Right ventricle myocardium inferior (tissue), 1 donor: ENCODE measurements around the gene NPR2. TPM values are rescaled to one million over a fixed set of nuclear protein-coding genes. Genes with fewer than 3 reads are reported as not detected.

Experiments used
- ATAC-seq: fragments of 200-7000 bp; cut with Tn5 transposase; one replicate; pipeline ENCODE4 v1.9.1; 2020; ENCODE audit warnings: mild to moderate bottlenecking, moderate library complexity
- DNase-seq: peaks from one replicate; pipeline ENCODE4 v3.0.0; 2021; ENCODE audit errors: missing footprints
- intact Hi-C: fragments of 100-400 bp; cut with DNase I; formaldehyde crosslinking; loops from one replicate; pipeline ENCODE4 v1.11.0; 2022
- long read RNA-seq: library from polyadenylated mRNA; unstranded; transcript quantifications from one replicate; pipeline ENCODE4 v2.0.0, GENCODE V29; 2021
- total RNA-seq: library from RNA; stranded (reverse); fragmentation: NEBNext Ultra II Directional; extraction: Animal tissue kit (Norgen Biotek cat#: 25700); gene quantifications from one replicate; pipeline ENCODE4 v1.2.1, GENCODE V29; 2021
- donor health status: DM: no; HTN: yes; CAD: no; lungs with severe emphysema.

NPR2 gene
- 25.2 TPM for total RNA-seq
- long read RNA-seq, partial matches to known transcripts, result 4 of 8 reads
- long read RNA-seq, other reads (novel, unspliced or antisense), result 2 of 8 reads

DNA sequence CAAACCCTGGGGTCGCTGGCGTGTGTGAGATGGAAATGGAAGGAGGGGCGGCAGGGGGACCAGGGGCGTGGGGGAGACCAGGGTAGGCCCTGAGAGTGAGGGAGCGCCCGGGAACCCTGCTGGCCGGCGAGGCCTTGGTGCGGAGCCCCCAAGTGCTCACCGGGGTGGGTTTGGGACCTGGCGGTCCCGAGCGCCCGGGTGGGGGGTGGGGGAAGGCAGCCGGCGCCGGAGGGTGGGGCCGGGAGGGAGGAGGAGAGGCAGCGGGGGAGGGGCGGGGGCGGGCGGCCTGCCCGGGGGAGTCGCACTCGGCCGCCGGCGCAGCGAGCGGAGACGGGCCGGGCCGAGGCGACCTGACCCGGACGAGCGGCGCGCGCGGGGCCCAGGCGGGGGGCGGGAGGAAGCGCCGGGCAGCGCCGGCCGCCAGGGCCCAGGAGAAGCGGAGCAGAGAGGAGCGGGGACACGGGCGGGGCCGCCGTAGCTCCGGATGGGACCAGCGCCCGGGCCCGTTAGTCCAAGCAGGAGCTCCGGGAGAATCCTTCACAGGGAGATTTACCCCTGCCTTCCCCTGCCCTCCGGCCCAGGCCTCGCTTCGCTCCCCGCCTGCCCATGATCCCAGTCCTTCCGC lies at the start of gene NPR2:
Gene NPR2 (plus strand): TSS at position 295 of the 625 bp plus-strand sequence. CDS start 818 bp downstream, outside the sequence.
- intact Hi-C loops, result loop anchor here (2.0 to 5.0 kb wide), 3 partner anchors 21 to 231 kb away; partner anchors contain the start of gene SPAG8

DNA sequence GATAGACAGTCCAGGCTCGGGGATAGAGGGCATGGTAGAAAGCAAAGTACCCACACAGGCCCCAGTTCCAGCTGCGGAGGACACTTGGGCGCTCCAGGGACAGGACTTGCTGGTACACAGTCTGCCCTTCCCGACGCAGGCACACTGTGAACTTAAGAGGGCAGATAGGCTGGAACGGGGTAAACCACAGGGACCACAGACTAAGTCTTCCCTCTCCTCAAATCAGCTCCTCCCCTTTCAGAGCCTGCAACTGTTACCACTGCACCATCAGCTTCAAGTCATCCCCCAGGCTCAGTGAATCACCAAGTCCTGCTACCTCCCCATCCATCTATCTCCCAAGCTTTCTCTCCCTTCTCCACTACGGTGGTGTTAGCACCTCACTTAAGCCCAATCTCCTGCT lies 49.7 kb upstream of the NPR2 start:
- intact Hi-C loops, result no loop called here
- ATAC-seq, result no peak
- DNase-seq, result no peak

More for the DNA sequence above, at the start of gene NPR2:
- peak; percentile 77 for DNase-seq
- peak; percentile 82 for ATAC-seq

DNA sequence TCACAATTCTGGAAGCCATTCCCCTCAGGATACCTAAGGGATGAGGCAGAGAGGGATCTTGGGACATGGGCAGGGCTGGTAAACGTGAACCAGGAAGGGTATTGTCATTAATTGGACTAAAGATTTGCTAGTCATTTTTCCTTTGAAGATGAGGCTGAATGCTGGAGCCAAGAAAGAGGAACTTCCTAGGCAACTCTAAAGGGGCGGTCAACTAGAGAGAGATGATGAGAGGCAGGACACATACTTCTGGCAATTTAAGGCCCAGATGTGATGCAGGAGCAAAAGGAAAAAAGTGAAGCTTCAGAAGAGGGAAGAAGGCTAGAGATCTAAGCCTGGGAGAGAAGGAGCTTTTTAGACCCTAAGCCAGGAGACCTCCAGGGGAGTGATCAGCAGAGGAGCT lies 47.9 kb upstream of the NPR2 start:
- intact Hi-C loops, result no loop called here
- DNase-seq (no peak), ATAC-seq (no peak)

DNA sequence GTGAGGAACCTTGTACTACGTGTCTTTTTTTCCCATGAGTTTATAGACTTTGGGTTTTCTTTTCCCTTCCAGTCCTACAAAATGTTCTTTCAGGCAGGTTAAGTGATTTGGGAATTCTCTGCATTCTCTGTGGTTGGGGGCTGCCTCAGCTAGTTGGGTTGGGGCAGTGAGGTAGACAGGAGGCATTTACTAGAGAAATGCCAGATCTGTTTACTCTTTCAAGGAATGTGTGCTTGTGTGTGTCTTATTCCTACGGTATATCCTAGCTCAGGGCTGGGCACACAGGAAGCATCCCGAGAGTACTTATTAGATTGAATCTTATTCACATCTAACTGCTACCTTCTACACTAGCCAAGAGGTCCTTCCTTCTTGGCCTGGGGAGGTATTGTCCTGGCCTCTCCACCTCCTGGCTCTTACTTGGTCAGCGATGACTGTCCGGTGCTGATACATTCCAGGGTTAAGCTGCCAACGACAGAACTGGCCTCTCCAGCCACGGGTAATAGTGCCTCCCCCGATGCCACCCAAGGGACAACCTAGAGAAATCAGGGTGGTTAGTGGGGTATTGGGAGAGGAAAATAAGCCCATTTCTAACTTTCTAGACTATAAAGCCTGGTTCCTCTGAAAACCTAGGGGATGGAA lies 47.4 kb upstream of the NPR2 start:
- intact Hi-C loops, result no loop called here
- ATAC-seq (no peak), DNase-seq (no peak)

DNA sequence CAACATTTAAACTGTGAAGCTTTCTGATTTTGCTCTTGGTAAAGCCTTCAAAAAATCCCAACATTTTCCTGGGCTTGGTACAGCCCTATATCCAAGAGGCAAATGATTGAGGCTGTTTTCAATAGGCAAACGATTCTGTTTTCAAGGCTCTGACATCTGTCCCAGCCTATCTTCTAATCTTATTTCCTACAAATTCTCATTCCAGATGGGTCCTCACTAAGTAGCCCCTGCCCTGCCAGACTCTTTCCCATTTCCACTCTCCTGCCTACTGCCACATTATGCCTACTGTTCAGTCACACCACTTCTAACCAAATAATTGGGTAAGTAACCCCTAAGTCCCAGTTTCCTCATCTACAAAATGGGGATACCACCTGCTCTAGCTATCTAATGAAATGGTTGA lies 45.8 kb upstream of the NPR2 start:
- intact Hi-C loops, result no loop called here
- DNase-seq (no peak), ATAC-seq (no peak)

DNA sequence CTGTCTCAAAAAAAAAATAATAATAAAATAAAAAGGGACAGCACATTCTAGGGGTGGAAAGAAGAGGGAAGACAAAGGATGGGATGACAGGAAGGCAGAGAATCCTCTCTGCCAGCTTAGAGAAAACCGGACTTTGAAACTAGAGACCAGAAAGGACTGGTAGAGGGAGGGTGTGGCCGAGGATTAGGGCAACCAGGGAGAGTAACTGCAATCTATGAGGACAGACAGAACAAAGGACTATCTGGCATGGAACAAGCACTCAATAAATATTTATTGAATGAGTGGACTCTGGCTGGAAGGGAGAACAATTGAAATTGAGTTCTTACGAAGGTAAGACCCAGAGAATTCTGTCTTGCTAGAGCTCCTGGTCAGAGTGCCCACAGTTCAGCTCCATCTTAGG lies 44.8 kb upstream of the NPR2 start:
- ATAC-seq, result no peak
- intact Hi-C loops, result no loop called here

DNA sequence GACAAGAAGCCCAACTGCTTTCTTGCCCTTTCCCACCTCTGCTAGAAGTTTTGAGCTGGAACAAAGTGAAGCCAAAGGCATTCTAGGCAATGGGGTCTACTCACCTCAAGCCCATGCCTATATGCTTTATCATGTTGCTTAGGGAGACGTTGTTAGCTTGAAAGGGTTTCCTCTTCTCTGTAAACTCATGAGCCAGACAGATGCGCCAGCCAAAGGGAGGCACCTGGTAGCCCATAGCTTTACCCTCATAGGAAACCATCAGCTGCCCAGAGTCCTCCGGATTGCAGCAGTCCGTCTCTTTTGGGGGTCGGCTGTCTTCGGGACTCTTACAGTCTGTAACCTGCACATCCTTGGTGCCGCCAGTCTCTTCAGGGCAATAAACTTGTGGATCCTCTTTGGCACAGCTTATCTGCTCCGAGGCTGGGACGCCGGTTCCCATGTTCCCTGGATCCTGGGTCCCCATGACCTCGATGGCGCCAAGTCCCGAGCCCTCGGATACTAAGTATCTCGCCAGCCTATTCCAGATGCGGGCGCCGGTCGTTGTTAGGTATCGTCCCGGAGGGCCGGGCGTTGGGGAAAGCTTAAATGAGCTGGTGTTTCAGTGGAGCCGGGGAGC lies 43.0 kb upstream of the NPR2 start:
- intact Hi-C loops, result loop anchor here (2.0 kb wide), 1 partner anchor 16 kb away; the partner anchor contains the start of genes CREB3 and TLN1
- DNase-seq (peak; percentile 75), ATAC-seq (peak; percentile 1)

More for the DNA sequence above, 44.8 kb upstream of the NPR2 start:
- DNase-seq, result no peak

DNA sequence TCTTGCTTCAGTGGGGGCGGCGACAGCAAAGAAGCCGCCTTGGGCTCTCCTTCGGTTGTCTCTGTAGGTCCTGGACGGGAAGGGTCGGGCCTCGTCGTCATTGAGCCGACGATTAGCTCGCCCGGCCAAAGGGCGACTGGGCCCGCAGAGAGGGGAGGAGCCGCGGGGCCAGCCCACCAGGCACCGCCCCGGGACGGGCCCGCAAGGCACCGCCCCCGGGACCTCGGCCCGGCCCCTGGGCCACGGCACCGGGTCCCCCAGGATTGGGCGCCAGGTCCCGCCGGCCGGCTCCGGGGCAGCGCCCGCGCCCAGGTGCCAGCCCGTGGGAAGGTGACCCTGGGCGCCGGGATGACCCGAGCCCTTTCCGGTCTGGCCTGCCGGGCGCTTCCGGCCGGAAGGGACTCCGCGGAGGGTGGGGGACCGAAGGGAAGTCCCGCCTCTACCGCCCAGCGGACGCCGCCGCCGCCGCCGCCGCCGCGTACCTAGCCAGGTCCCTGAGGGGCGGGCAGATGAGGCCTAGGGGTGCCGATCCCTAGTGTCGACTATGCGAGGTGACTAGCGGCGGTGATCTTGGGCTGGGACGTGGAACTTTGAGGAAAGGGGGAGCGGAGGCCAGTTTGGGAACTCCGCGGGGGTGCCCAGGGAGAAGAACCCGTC lies 42.4 kb upstream of the NPR2 start, which contains the start of the genes GBA2 and RGP1:
Gene GBA2 (minus strand): TSS at position 371 of the 657 bp plus-strand sequence. CDS start 524 bp downstream, outside the sequence.
Gene RGP1 (plus strand): TSS at position 430 of the 657 bp plus-strand sequence. CDS start 469 bp downstream, outside the sequence.
- ATAC-seq (peak; percentile 92), DNase-seq (peak; percentile 93)
- intact Hi-C loops, result loop anchor here (2.0 kb wide), 1 partner anchor 16 kb away; the partner anchor contains the start of genes CREB3 and TLN1

DNA sequence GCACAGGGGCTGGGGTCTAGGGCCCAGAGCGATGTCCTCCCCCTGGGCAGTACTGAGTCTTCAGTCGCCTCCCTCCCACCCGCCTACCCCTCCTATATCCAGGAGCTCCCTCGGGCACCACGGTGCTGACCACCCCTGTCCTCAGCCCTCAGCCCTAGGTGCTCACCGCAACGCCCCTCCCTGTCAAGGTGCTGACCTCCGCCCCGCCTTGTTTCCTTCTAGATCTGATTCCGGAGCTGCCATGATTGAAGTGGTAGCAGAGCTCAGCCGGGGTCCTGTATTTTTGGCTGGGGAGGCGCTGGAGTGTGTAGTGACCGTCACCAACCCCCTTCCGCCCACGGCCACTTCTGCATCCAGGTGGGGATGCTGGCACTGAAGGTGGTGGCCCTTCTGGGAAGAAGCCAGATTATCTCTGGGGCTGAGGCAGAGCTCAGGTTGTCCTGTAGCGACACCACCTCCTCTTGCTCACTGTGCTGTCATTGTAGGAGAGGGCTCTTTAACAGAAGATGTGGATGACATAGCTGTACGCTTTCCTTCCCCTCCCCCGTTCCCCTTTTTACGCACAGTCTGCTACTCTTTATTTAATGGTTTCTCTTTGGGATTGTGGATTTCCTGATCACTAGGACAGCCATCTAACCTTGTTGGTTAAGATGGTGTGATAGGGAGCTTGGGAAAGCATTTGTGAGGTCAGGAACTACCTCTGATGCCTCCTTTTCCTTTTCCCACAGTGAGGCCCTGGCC lies 41.7 kb upstream of the NPR2 start:
- no peak for DNase-seq
- ATAC-seq, result peak; percentile 23
- intact Hi-C loops, result loop anchor here (2.0 kb wide), 1 partner anchor 17 kb away; the partner anchor contains the start of genes CREB3 and TLN1

DNA sequence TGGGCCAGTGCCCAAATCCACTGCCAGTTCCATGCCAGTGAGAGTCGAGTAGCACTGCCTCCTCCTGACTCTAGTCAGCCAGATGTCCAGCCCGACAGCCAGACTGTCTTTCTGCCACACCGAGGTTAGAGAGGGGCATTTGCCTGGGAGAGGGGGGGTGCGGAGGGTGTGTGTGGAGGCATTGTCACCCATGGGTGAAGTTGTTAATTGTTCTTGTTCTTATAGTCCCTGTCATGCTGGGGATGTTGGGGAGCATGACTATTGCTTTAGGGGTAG lies 41.2 kb upstream of the NPR2 start:
- DNase-seq, result no peak
- ATAC-seq, result no peak
- intact Hi-C loops, result no loop called here

DNA sequence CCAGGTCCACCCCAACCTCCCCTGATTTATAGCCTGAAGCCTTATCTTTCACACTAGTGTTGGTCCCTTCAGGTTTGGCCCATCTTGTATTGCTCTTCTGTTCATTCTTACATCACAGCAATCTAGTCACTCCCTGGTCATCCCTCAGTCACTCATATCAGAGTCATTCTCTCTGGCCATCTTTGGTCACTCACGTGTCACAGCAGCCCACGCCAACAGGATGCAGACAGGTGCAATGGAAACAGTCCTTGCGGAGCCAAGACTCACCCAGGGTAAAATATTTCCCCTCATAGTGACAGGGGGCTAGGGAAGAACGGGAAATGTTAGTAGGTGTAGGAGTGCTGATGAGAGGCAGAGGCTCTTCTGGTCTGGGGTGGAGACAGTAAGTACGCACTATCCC lies 37.9 kb upstream of the NPR2 start:
- no peak for ATAC-seq

DNA sequence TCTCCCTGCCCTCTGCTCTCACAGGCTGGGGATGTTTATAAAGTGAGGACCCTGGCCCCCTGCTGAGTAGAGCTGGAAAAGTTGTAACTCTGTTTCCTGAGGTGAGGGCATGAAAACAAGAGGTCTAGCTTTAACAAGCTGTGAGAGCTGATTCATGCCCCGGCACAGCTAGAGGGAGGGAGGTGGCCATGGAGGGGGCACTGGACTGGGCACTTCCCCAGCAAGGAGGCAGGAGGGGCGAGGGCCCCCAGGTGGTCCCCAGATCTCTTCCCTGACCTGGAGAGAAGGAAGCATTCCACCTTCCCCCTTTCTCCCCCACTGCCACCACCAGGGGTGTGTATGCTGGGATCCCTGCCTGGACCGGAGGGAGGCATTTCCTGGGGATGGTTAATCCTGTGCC lies 37.1 kb upstream of the NPR2 start, which contains the start of gene MSMP:
Gene MSMP (minus strand): TSS at position 13 of the 400 bp plus-strand sequence. CDS start 147 bp downstream, outside the sequence.
- DNase-seq (no peak), ATAC-seq (no peak)
- intact Hi-C loops, result loop anchor here (1.0 kb wide), 1 partner anchor 101 kb away; no protein-coding TSS in a partner anchor

More for the DNA sequence above, 37.9 kb upstream of the NPR2 start:
- DNase-seq, result no peak
- intact Hi-C loops, result no loop called here

DNA sequence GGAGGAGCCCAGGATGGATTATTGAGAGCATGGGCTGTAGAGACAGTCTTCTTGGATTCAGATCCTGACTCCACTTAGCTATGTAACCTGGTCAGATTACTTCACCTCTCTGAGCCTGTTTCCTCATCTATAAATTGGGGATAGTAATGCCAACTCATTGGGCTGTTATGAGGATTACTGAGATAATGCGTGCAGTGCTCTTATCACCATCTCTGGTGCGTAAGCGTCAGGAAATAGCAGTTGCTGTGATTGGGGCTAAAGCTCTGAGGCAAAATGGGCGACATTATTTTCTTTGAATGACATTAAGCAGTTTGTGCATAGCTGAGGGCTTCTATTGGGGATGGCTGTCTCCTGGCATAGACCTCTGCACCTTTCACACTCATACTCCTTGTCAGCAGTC lies 36.3 kb upstream of the NPR2 start:
- no peak for ATAC-seq
- intact Hi-C loops, result no loop called here
- no peak for DNase-seq

DNA sequence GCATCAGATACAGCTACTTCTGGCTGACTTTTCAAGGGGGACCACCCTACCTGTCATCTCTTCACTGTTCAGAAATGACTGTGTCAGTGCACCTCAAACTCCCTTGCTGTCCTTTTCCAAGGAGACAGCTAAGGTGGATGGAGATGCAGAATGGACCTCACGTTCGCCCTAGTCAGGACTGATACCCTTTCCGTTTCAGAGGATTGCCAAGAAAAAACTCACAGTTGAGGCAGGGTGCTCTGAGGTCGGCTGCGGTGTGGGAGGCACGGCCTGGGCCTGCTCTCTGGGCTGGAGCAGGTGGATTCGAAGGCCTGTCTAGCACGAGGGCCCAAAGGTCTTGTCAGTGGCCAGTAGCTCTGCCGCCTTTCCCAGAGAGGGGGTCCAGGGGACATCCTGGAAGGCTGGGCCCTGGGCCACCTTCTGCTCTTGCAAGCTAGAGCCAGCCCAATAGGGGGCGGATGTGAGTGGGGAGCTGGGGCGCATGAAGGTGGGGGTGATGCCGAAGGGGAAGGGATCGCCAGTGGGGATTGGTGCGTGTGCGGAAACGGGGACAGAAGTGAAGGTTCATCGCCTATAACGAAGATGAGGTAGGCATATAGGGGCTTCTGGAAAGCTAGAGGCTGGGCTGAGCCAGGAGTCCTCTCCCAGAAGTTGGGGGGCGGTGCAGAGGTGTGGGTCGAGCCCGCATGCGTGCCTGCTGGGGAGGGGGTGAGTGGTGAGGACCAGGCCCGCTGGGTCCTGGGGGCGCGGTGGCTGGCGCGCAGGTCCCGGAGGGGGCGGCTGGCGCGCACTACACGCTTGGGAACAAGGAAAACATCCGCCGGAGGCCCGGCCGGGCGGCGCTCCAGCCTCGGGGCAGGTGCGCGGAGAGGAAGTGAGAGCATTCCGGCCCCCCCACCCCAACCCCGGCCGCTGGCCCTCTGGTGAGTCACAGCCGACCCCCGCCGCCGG lies 34.8 kb upstream of the NPR2 start:
- peak; percentile 83 for DNase-seq
- peak; percentile 60 for ATAC-seq
- intact Hi-C loops, result no loop called here

DNA sequence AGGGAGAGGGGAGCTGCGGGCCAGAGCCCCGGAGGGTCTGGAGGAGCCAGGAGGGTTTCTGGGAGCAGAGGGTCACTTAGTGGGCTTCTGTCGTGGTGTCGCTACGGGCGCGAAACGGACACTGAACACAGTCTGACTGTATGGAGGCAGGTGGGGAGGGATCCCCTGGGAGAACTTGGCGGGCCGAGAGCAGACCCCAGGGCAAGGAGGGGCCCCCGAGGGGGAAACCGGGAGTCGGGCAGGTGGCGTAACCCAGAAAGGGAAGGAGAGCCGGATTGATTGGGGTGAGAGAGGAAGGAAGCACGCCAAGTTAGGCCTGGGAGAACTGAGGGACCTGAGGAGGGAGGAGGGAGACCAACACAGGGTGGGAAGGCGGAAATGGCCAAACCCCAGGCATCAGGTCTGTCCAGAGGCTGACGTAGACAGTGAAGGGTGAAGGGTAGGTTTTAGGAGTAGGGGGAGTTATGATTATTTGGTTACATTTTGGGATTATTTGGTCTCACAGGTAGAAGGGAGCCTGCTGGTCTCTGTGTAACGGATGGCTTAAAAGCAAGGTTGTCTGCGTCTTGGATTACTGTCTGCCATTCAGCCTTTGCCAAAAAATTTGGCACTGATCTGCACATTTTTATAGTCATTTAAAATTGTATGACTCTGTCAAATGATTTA lies 34.0 kb upstream of the NPR2 start:
- ATAC-seq (peak; percentile 58), DNase-seq (no peak)
- intact Hi-C loops, result no loop called here

DNA sequence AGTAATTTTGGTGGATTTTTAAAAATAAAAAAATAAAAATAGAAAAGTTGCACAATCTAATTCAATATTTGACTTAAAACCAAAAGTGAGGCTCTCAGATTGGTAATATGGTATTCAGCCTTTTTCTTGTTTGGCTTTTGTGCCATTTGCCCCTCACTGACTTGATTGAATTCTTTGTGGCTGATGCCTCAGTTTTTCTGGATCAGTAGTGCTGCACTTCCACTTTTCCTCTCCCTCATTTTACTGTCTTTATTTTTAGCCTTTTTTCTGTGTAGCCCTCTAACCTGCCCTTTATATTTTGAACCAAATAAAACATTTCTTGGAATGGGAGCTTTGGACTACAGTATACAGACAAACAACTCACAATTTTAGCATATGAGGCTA lies 33.5 kb upstream of the NPR2 start:
- intact Hi-C loops, result no loop called here
- no peak for DNase-seq
- ATAC-seq, result no peak
